C1 segment of cervical spinal cord (tissue), 14 donors: ENCODE measurements around the gene CLDN1.
A peak's percentile ranks its signal among the peaks of the same experiment; 100 is the strongest.
"Not testable (repeated sequence)": the region's sequence is repeated elsewhere in the genome, so short reads cannot be mapped to it uniquely, and the experiment has no call there.

Experiments
- DNase-seq, 14 donors: peaks; one replicate each; lab custom pipeline; 2025; lab: John Stamatoyannopoulos, UW

CLDN1 gene

DNA sequence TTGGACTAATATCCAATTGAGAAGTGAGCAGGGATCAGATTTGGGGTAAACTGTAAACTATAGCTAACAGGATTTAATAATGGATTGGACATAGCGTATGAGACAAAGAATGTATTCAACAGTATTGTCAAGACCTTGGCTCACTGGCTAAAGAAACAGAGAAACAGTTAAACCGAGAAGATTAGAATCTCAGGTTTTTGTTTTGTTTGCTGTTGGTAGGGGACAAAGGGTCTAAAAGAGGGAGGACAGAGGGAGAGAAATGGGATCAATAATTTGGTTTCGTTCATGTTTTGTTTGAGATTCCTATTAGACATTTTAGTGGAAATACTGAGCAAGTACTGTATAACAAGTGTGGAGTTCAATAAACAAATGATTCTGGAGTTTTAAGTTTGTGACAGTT lies 28.6 kb downstream of the CLDN1 start:
- no peak for DNase-seq

DNA sequence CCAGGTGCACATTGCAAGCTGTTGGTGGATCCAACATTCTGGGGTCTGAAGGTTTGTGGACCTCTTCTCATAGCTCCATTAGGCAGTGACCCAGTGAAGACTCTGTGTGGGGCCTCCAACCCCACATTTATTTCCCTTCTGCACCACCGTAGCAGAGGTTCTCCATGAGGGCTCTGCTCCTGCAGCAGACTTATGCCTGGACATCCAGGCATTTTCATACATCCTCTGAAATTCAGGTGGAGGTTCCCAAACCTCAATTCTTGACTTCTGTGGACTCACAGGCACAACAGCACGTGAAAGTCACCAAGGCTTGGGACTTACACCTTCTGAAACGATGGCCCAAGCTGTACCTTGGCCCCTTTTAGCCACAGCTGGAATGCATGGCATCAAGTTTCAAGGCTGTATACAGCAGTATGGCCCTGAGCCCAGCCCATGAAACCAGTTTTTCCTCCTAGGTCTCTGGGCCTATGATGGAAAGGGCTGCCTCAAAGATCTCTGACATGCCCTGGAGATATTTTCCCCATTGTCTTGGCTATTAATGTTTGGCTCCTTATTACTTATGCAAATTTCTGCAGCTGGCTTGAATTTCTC lies 30.2 kb downstream of the CLDN1 start:
- no peak for DNase-seq

DNA sequence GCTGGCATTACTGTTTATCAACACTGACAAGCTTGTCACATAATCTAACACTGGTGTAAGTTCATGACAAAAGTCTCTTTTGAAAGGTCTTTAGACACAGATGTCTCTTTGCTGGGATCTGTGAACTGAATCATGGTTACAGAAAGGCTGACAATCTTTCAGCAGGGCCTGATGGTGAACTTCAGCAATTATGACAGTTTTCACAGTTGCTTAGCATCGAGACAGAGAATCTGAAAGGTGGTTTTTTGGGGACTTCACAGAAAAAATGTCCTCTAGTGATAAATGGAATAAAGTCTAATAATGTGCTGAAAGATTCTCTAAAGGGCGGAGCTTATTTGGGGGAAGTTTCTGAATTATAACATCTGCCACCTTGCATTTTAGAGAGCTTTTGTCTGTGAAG lies 32.3 kb downstream of the CLDN1 start:
- DNase-seq, result no peak

- DNase-seq, result no peak
Observed at GRCh38 chr3:190288836-190289235, 33.4 kb downstream of the CLDN1 start.

DNA sequence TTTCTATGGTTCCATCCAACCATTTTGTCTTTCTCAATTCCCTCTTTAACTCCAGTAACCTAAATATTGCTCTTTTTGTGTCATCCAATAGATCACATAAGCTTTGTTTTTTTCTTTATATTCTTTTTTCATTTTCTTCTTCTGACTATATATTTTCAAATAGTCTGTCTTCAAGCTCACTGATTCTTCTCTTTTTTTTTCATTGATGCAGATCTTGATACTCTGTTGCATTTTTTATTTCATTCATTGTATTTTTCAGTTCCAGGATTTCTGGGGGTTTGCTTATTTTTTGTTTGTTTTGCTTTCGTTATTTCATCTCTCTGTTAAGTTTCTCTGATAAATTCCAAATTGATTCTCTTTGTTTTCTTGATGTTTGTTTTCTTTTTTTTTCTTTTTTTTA lies 36.2 kb downstream of the CLDN1 start:
- DNase-seq, result no peak

DNA sequence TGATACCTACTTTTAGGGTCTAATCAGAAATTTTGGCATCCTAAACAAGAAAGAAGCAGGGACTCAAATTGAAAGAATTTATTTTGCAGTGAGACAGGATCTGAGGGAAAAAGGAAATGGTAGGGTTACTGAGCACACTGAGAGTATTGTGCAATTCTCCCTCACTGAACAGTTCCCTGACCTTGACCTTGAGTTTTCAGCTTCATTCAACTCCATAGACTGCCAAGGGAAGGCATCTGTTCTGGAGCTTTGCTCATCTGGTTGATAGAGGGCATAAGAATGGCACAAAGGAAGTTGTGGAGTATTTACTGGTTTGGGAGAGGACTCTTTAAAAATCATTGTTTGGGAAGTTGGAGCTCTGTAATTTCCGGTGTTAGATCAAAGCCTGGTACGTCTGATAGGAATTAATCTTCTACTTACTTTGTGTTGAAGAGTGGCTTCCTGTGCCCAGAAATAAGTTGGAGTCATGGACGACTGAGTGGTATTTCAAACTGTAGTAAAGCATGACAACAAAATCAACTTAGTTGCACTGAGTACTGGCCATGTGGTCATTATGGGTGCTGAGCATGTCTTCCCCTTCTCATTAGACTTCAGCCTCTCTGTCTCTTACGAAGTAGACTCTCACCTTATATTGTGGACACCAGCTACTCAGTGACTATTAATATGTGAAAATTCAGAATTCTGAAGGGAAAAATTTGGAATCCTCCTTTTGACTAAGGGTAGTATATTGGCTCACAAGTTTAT lies 40.8 kb downstream of the CLDN1 start:
- DNase-seq, result no peak

GRCh38 chr3:190279690-190280089 lies 42.6 kb downstream of the CLDN1 start:
- no peak for DNase-seq

GRCh38 chr3:190272747-190273146 lies 49.5 kb downstream of the CLDN1 start:
- no peak for DNase-seq

DNA sequence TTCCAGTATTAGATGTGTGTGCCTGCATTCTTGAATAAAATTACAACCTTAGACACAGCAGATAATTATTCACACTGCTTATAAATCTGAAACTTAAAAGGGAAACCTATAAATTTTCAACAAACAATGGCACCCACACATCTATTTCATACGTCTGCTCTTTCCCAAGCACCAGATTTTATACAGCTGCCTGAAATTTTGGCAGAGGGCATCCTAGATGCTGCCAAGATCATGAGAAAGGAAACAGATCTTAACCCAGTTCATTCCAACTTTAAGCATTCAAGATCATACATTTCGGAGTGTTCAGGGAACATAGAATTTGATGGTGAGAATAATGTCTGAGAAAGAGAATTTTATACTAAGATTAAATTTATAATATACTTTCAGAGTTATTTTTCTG lies 53.1 kb downstream of the CLDN1 start:
- DNase-seq, result no peak

DNA sequence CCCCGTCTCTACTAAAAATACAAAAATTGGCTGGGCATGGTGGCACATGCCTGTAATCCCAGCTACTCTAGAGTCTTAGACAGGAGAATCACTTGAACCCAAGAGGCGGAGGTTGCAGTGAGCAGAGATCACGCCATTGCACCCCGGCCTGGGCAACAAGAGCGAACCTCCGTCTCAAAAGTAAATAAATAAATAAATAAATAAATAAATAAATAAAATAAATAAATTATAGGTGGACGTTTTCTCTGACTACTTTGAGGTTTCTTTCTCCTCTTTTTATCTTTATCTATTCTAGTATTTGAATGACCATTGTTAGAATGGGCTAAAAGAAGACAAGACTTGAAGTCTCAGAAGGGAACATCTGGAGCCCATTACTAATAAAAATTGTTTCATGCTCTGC lies 54.8 kb downstream of the CLDN1 start:
- not testable (repeated sequence) for DNase-seq

GRCh38 chr3:190266913-190267290 lies 55.3 kb downstream of the CLDN1 start:
- no peak for DNase-seq

DNA sequence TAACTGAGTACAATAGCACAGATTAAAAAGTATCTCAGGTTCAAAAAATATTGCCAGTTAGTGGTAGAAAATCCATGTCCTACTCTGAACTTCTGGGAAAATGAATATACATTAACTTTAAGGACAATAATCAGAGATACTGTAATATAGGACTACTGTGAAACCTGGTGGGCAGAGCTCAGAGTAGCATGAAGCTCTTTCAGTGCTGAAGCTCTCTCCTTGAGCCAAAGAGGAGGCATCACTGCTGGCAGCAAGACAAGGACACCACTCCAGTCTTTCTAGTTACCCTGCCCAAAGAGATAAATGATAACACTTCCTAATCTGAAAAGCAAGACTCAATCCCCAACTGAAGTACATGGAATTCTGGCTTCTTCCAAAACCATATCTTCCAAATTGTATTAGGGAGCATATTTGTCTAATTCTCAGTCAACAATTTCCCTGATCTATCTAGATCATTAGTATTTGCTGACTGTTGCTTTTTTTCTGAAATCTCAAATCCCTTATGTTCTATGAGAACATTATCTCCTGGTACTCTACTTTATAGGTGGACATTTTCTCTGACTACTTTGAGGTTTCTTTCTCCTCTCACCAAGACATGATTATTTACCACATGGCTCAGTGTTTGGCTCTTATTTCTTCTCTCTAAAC lies 55.9 kb downstream of the CLDN1 start:
- no peak for DNase-seq

DNA sequence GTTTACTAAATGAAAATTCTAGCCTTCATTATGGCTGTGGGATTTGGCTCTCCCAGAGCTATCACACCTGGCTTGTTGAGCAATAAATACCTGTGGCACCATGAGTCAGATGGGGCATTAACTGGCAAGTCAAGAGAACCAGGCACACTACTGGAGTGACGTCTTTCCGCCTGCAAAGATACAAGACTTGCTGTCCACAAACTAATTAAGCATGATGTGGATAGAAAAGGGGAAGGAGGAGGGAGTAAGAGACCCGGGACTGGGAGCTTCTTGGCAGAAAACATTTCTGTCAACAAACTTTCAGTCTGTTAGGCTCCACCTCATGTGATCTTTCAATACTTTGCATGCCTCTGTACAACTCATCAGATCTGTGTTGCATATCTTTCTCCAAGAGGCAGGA lies 56.5 kb downstream of the CLDN1 start:
- DNase-seq, result no peak

- no peak for DNase-seq
Observed at GRCh38 chr3:190265126-190265525, 57.1 kb downstream of the CLDN1 start.

GRCh38 chr3:190261740-190262139 lies 60.5 kb downstream of the CLDN1 start:
- DNase-seq, result no peak

GRCh38 chr3:190261015-190261414 lies 61.2 kb downstream of the CLDN1 start:
- DNase-seq, result no peak

DNA sequence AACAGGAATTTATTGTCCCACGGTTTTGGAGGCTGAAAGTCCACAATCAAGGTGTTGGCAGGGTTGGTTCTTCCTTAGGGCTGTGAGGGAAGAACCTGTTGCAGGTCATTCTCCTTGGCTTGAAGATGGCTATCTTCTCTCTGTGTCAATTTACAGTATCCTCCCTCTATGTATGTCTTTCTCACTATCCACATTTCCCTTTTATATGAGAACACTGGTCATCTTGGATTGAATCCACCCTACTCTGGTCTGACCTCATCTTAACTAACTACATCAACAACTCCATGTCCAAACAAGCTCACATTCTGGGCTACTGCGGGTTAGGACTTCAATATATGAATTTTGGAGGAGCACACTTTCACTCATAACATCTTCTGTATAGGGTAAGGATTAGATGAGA lies 61.9 kb downstream of the CLDN1 start:
- no peak for DNase-seq

GRCh38 chr3:190258634-190259033 lies 63.6 kb downstream of the CLDN1 start:
- DNase-seq, result peak in 3 of 14 donors; percentile 2 to 18 (median 3)
